Left hindlimb (tissue), 1 donor: ENCODE results near the gene KIAA1217.

ENCODE experiments used
- DNase-seq: peaks from one replicate; pipeline ENCODE4 v3.0.0-alpha.2; 2018

KIAA1217 gene

DNA sequence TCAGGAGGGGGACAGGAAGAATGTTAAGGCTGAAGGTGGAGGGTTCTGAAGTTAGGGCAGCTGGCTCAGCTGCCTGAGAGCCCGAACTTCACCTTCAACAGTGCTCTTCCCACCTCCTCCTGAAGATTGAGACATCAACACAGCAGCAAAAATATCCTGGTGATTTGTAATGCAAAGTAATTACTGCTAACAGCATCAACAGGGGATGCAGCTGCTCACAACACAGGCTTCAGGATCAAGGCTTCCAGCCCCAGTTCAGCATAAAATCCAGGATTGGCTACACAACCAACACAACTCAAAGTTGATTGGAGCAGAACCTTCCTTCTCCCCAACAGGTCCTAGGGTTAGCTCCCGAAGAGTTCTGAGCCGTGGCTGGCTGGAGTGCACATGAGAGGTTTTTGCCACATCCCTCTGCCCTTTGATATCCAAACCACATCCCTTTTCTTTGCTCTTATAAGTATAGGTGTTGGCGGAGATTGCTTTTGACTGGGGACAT, 242.4 kb downstream of the KIAA1217 start:
- DNase-seq: no peak

DNA sequence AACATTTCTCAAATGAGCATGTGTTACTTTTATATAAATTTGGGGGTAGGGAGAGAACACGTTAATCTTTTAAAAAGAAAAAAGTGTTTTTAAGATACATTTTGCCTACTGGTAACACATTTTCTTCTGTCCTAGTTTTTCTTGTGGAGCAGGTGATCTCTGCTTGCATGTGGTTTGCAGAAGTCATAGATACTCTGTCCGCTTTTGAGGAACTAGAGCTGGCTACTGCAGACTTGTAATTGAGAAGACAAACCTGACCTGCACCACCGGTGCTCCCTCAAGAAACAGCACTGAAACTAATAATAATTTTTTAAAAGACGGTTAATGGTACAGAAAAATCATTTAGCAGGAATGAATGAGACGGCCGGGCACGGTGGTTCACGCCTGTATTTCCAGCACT, 243.1 kb downstream of the KIAA1217 start:
- no peak for DNase-seq

- DNase-seq: no peak
Measured at GRCh38 chr10:24453404-24453830, 244.5 kb downstream of the KIAA1217 start.

- no peak for DNase-seq
Measured at GRCh38 chr10:24453973-24454372, 245.0 kb downstream of the KIAA1217 start.

GRCh38 chr10:24455447-24455846, 246.5 kb downstream of the KIAA1217 start:
- DNase-seq: no peak

DNA sequence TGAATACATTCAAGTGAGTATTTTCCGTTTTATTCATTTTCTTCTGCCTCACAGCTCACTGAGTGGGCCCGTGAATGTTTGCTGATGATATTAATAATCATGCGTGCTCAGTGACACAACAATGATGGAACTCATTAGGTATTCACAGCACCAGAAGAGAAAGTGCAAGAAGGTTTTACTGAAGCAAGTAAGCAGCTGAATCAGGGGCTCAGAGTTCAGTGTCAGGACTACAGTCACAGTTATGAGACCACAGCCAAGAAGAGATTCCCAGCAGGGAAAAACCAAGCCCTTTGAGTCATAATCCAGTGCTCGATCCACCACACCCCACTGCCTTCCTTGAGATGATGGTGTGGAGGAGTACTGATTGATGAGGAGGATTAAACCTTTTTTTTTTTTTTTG, 247.4 kb downstream of the KIAA1217 start:
- no peak for DNase-seq

DNA sequence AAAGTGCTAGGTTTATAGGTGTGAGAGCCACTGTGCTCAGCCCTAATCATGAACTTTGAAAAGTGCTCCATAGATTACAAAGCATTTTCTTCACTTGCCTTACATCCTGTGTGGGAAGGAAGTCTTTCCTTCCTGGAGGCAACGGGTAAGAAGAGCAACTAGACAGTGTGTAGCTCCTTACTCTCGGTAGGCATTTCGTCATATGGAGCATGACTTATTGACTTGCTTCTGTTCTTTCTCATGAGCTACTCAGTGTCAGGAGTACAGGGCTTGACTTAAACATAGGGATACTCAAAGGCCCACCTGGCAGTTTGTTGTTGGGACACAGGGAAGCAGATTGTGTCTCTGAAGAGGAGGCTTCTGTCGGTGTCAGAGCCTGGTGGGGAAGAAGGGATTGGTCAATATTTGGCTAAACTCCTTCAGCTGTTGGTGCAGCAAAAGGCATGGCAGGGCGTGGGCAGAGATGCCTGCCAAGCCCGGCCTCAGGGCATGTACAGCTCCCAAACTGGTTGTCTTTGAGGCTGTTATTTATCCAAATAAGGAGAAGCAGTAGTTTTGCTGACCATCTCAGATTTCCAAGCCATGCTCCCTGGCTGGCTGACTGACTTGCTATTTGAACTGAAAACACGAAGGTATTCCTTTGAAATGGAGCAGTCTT, 248.9 kb downstream of the KIAA1217 start:
- no peak for DNase-seq

DNA sequence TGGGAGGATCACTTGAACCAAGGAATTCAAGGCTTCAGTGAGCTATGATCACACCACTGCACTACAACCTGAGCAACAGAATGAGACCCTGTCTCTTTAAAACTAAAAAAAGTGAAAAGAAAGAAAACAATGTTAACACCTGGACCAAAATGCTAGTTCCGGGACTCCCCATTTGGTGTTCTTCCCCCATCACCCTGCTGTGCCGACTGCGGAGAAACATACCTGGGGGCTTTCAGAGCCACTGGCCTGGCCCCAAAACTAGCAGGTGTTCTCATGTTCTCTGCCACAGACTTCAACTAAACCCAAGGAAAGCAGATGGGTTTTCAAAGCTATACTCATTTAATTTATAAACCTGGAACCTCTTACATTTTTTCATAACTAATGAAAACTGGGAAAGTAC, 250.9 kb downstream of the KIAA1217 start:
- DNase-seq: no peak

GRCh38 chr10:24462291-24462813, 253.4 kb downstream of the KIAA1217 start:
- no peak for DNase-seq

DNA sequence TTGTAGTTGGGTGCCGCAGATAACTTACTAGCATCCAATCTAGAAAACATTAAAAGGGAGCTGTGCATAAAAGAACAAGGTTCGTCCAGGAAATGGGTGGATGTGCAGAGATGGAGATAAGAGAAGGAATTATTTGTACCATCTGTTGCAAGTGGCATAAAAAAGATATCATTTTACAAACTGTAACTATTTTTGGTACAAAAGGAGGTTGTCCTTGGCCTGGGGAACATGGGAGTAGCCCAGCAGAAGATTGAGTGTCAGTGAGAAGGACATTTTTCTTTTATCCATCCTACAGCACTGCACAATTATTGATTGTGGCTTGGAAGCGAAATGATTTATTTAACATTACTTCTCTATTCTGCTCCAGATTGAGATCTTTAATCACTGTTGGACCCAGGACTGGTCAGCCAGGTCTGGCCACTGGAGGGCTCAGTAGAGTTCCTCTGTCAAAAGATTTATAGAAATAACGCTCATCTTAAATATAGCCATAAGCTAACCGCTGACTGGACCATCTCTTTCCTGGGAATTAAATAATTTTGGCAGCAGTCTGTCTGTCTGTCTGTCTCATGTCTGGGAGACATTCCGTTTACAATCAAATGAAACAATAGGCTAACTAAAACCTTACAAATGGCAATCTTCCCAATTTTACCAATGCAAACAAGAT, 254.1 kb downstream of the KIAA1217 start:
- no peak for DNase-seq

DNA sequence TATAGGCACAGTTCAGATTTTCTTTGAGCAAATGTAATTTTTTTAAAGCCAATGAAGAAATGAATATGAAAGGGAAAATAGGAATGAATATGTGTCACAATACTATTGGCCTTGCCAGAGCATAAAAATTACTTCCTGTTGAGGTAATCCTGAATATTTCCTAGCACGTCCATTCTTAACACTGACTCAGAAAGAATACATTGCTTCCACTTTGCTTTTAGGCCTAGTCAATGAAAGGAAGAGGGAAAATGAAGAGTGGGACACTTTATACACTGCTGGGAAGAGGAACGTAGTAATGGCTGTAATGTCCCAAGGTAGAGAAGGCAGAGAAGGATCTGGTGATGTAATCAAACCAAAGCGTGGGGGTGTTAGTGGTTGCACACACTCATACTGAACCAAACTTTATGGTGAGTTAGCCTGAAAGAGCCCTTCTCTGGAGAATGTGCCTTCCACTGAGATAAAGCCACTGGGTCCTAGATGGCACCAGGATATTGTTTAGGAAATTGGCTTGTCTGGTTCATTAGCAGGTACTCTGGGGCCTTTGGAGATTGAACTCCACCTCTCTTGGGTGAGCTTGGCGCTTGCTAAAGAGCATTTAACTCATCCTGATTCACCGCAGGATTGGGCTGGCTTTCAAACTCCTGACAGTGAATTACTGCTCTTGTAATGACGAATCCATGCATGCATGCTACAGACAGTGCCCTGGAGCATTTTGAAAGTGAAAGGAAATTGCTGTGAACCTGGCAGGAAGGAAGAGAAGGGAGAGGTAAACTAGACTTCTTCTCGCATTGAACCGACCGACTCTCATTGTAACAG, 254.9 kb downstream of the KIAA1217 start:
- DNase-seq: no peak

DNA sequence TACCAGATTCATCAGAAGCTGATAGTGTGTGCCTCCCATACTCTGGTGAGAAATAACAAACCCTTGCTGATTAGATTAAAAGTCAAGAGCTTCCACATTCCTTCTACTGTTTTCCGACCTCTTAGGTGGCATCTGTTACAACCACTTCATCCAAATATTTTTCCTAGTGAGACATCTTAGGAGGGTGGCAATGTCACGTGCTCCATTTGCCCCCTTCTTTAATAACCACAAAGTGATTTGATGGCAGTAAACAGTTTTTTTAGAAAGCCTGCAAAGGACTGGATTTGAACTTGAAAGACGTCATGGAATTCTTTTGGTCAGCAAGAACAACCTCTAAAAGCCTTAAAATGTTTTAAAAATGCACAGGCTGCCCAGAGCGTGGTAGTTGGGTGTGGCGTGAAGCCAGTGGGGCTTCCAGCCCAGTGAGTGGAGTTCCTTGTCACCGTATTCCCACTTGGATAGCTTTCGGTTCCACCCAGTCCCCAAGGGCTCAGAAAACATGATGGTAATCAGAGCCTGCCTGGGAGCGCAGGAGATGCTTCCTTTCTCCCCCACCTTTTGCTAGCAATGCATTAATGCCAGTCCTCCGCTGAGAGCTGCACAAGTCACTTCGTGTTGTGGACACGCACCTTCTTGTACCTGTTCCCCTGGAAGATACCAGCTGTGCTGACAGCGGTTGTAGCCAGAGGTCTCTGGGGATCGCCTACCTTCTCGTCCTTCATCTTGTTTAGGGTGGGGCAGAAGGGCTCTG, 256.4 kb downstream of the KIAA1217 start:
- peak; percentile 55 for DNase-seq

- no peak for DNase-seq
Measured at GRCh38 chr10:24465891-24466818, 257.2 kb downstream of the KIAA1217 start.

- no peak for DNase-seq
Measured at GRCh38 chr10:24467136-24467535, 258.2 kb downstream of the KIAA1217 start.

DNA sequence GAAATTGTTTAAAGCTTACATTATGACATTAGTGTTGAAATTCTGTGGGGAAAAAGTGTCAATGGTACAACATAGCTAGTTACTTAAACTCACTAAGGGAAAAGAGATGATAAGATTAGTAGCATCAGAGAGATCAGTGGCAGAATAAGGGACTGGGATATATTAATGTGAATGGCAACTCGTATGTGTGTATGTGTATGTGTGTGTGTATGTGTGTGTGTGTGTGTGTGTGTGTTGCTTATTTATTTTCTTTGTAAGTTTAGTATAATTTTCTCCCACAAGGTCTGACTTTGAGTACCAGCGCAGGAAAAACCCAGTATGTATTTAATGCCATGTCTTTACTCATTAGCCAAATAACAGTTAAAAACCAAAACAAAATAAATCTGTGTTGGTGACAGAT, 258.7 kb downstream of the KIAA1217 start:
- no peak for DNase-seq

GRCh38 chr10:24468281-24468751, 259.4 kb downstream of the KIAA1217 start:
- no peak for DNase-seq

DNA sequence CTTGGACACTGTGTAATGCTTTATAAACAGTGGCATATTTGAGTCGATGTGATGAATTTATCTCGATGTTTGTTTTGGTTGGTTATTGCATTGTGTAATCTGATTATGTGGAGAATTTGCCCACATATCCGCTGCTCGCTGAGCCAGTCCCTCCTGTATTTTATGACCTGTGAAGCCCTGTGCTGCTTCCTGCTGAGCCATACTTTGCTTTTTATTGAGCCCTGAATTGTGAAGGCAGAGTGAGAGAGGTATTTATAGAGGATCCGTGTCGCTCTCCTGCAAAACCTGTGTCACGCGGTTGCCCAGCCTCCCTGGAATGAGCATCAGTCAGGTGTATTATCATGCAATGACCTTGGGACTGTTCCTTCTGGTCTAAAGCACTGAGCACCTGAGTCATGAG, 261.1 kb downstream of the KIAA1217 start:
- DNase-seq: no peak

- no peak for DNase-seq
Measured at GRCh38 chr10:24475598-24475997, 266.7 kb downstream of the KIAA1217 start.

DNA sequence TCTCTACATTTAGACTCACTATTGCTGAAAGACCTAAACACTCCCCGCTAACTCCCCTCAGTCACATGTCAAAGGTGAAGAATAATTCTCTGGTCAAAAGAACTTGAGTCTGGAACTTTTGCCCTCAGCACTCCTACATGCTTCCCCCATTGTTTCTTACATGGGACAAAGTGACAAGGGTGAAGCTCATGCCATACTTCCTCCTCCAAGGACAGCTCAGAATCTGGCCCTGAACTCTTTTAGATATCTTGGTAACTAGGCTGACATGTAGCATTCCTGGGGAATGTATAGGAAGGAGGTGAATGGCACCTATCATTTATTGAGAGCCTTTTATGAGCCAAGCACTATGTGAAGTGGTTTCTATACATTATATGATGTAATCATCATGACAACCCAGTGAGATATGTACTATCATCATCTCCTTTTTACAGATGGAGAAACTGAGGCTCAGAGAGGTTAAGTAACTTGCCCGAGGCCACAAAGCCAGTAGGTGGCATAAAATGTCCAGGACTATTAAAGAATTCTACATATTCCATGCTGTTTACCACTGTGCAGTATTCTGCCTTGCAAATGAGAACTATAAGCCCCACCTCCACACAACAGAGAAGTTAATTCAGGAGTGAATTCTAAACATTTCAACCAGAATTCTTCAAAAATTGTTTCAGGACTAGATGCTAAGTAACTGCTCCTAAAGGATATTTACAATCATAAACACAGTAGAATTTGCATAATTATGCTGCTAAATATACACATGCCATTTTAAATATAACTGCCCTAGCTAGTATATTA, 268.2 kb downstream of the KIAA1217 start:
- no peak for DNase-seq

- DNase-seq: no peak
Measured at GRCh38 chr10:24477915-24478314, 269.0 kb downstream of the KIAA1217 start.

DNA sequence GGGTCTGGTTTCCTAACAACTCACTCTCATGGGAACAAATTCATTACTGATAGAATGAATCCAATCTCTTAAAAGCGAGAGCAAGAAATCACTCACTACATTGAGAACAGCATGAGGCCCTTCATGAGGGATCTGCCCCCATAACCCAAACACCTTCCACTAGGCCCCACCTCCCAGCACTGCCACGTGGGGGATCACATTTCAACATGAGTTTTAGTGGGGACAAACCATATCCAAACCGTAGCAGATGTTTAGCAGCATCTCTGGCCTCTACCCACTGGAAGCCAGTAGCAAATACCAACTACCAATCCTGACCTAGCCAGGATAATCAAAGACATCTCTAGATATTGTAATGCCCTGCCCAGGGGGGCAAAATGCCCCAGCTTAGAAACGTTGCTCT, 270.9 kb downstream of the KIAA1217 start:
- DNase-seq: no peak
